B cell (primary cell): ENCODE data around the gene MED13. TPM values are rescaled to one million over a fixed set of nuclear protein-coding genes. Genes with fewer than 3 reads are reported as not detected.

Source experiments
- polyA plus RNA-seq: library from polyadenylated mRNA; depleted of rRNA; stranded (reverse); fragments of >200 nt; gene quantifications from 2 replicates; pipeline ENCODE4 v1.2.3, GENCODE V29; 2012
- total RNA-seq, 2 donors: library from RNA; stranded (reverse); fragments of 120-200 nt in 1 of 2; gene quantifications; 1 replicate in 1 of 2; 2 replicates in 1 of 2; pipeline versions ENCODE4 v1.2.3 to v1.2.4, GENCODE V29; 2013 to 2022

Gene MED13
- total and polyA plus RNA-seq, 2 donors (not counting 1 experiment from before 2014, with no cell fraction given) = 17.3 to 120 TPM

Other genes with a start within 250 kb of the MED13 start
- 2.4 and 4.2 TPM in 2 replicates for gene BRIP1, start 201.8 kb downstream of the MED13 start, total RNA-seq
- gene BRIP1, start 201.8 kb downstream of the MED13 start, polyA plus RNA-seq = 0.69 and 0.89 TPM in 2 replicates
- gene INTS2, start 137.3 kb downstream of the MED13 start, total RNA-seq = 19.5 and 22.3 TPM in 2 replicates
- 3.5 and 6.2 TPM in 2 replicates for gene INTS2, start 137.3 kb downstream of the MED13 start, polyA plus RNA-seq